ENCODE measurements around the gene PFN3.

The PFN3 gene

GRCh38 chr5:177431317-177432142, 31.1 kb upstream of the PFN3 start:
- TF ChIP-seq CTCF (conservative IDR thresholded peaks at IDR 0.05; ENCODE audit: low read depth, low read length): no peak
- H3K9ac ChIP-seq: peak overlapping the region; percentile 43; the same call in 1 of the 2 replicates
- H2AFZ ChIP-seq (ENCODE audit: low read depth): no peak overlapping the region
- H3K27me3 ChIP-seq (ENCODE audit: insufficient read depth, low read depth): no peaks in the 10 kb centered on the region
- H3K4me2 ChIP-seq: peak overlapping the region; percentile 63; the same call in 1 of the 2 replicates
- peaks cover 57% of the 10 kb centered on the region for H3K4me1 ChIP-seq (ENCODE audit: low read depth, poor library complexity, severe bottlenecking)
- H4K20me1 ChIP-seq (ENCODE audit: insufficient read depth): no peaks in the 10 kb centered on the region
- no peaks in the 10 kb centered on the region for H3K79me2 ChIP-seq (ENCODE audit: insufficient read depth, low read depth)
- no peaks in the 10 kb centered on the region for H3K36me3 ChIP-seq (ENCODE audit: insufficient read depth)
- no peak overlapping the region for H3K4me3 ChIP-seq (IDR thresholded peaks at IDR 0.05; ENCODE audit: insufficient read depth, low read depth, low read length)
- H3K27ac ChIP-seq: peak overlapping the region; percentile 64

GRCh38 chr5:177430972-177431316, 30.5 kb upstream of the PFN3 start:
- Histone ChIP-seq H4K20me1 (ENCODE audit: insufficient read depth) (no peaks in the 10 kb centered on the region), H2AFZ (ENCODE audit: low read depth) (no peak overlapping the region), H3K27ac (peak overlapping the region; percentile 64; the same call in 1 of the 2 replicates), H3K4me3 (IDR thresholded peaks at IDR 0.05; ENCODE audit: insufficient read depth, low read depth, low read length) (no peak overlapping the region), H3K79me2 (ENCODE audit: insufficient read depth, low read depth) (no peaks in the 10 kb centered on the region), H3K4me1 (ENCODE audit: low read depth, poor library complexity, severe bottlenecking) (peaks cover 57% of the 10 kb centered on the region), H3K36me3 (ENCODE audit: insufficient read depth) (no peaks in the 10 kb centered on the region), H3K9ac (no peak overlapping the region; the same call in 1 of the 2 replicates), H3K27me3 (ENCODE audit: insufficient read depth, low read depth) (no peaks in the 10 kb centered on the region), H3K4me2 (peak overlapping the region; percentile 63; the same call in 1 of the 2 replicates)
- no peak for TF ChIP-seq CTCF (conservative IDR thresholded peaks at IDR 0.05; ENCODE audit: low read depth, low read length)

- no peak for TF ChIP-seq CTCF (conservative IDR thresholded peaks at IDR 0.05; ENCODE audit: low read depth, low read length)
- Histone ChIP-seq H4K20me1 (ENCODE audit: insufficient read depth) (no peaks in the 10 kb centered on the region), H3K9ac (no peak overlapping the region), H3K27me3 (ENCODE audit: insufficient read depth, low read depth) (no peaks in the 10 kb centered on the region), H2AFZ (ENCODE audit: low read depth) (no peak overlapping the region), H3K36me3 (ENCODE audit: insufficient read depth) (no peaks in the 10 kb centered on the region), H3K4me2 (peak overlapping the region; percentile 63; the same call in 1 of the 2 replicates), H3K79me2 (ENCODE audit: insufficient read depth, low read depth) (no peaks in the 10 kb centered on the region), H3K4me3 (IDR thresholded peaks at IDR 0.05; ENCODE audit: insufficient read depth, low read depth, low read length) (no peak overlapping the region), H3K4me1 (ENCODE audit: low read depth, poor library complexity, severe bottlenecking) (peaks cover 61% of the 10 kb centered on the region), H3K27ac (no peak overlapping the region)
Measured at GRCh38 chr5:177430140-177430951, 29.9 kb upstream of the PFN3 start.

- Histone ChIP-seq H3K4me1 (ENCODE audit: low read depth, poor library complexity, severe bottlenecking) (peaks cover 64% of the 10 kb centered on the region), H3K4me3 (IDR thresholded peaks at IDR 0.05; ENCODE audit: insufficient read depth, low read depth, low read length) (no peak overlapping the region), H2AFZ (ENCODE audit: low read depth) (no peak overlapping the region), H3K79me2 (ENCODE audit: insufficient read depth, low read depth) (no peaks in the 10 kb centered on the region), H4K20me1 (ENCODE audit: insufficient read depth) (no peaks in the 10 kb centered on the region), H3K36me3 (ENCODE audit: insufficient read depth) (no peaks in the 10 kb centered on the region), H3K27me3 (ENCODE audit: insufficient read depth, low read depth) (no peaks in the 10 kb centered on the region), H3K9ac (no peak overlapping the region), H3K4me2 (no peak overlapping the region; the same call in 1 of the 2 replicates), H3K27ac (no peak overlapping the region)
- no peak for TF ChIP-seq CTCF (conservative IDR thresholded peaks at IDR 0.05; ENCODE audit: low read depth, low read length)
Measured at GRCh38 chr5:177429248-177430040, 29.0 kb upstream of the PFN3 start.
